OCI-LY3 (cell line): ENCODE measurements around the gene GATAD2B.

Source experiments
- H2AFZ ChIP-seq: fragments of 200-600, 300-600 bp; shearing (Covaris generic); 2 replicates; pipeline ENCODE4 v1.6.0; 2014; ENCODE audit warnings: antibody characterized with exemption, low read depth, low read length
- H3K27ac ChIP-seq: fragments of 200-600, 300-600 bp; sonication (generic); 2 replicates; pipeline ENCODE4 v1.5.1; 2014; ENCODE audit warnings: mild to moderate bottlenecking, low read length, moderate library complexity, mixed read lengths
- H3K27me3 ChIP-seq: fragments of 200-600, 300-600 bp; sonication (generic); 2 replicates; pipeline ENCODE4 v1.6.1; 2014; ENCODE audit warnings: low read depth, low read length, mixed read lengths
- H3K36me3 ChIP-seq: fragments of 200-600, 300-600 bp; sonication (generic); replicated peaks from 2 replicates; pipeline ENCODE3; 2014; ENCODE audit warnings: low read depth, low read length, mixed read lengths
- H3K4me1 ChIP-seq: fragments of 300-600, 200-600 bp; sonication (generic); 2 replicates; pipeline ENCODE4 v1.6.1; 2014; ENCODE audit warnings: low read length, mixed read lengths
- H3K4me2 ChIP-seq: fragments of 200-600, 300-600 bp; sonication (generic); 2 replicates; pipeline ENCODE4 v1.6.1; 2014; ENCODE audit warnings: low read length, mixed read lengths
- H3K4me3 ChIP-seq: fragments of 300-600, 200-600 bp; sonication (generic); 2 replicates; pipeline ENCODE4 v1.5.1; 2014; ENCODE audit warnings: antibody characterized with exemption, mild to moderate bottlenecking, low read length, moderate library complexity
- H3K79me2 ChIP-seq: fragments of 300-600, 200-600 bp; shearing (Covaris generic); 2 replicates; pipeline ENCODE4 v1.6.1; 2014; ENCODE audit warnings: mild to moderate bottlenecking, low read length, mixed read lengths
- H3K9ac ChIP-seq: fragments of 300-600, 200-600 bp; shearing (Covaris generic); 2 replicates; pipeline ENCODE4 v1.6.0; 2014; ENCODE audit warnings: mild to moderate bottlenecking, low read length, moderate library complexity
- H3K9me3 ChIP-seq: fragments of 200-600, 300-600 bp; shearing (Covaris generic); 2 replicates; pipeline ENCODE4 v1.6.1; 2014; ENCODE audit warnings: low read length, mixed read lengths; ENCODE audit not compliant: insufficient read depth
- H4K20me1 ChIP-seq: fragments of 200-600, 300-600 bp; sonication (generic); 2 replicates; pipeline ENCODE4 v1.6.1; 2016; ENCODE audit warnings: low read length, mixed read lengths; ENCODE audit not compliant: insufficient read depth
- EZH2phosphoT487 ChIP-seq: fragments of 200-600 bp; shearing (Covaris generic); IDR thresholded peaks from 2 replicates; pipeline ENCODE4 v1.6.1; 2018; ENCODE audit warnings: antibody characterized with exemption, mixed run types, low read depth
- TF ChIP-seq, protein P1 (sequence below): fragments of 200-600, 300-600 bp; sonication (generic); IDR thresholded peaks from 2 replicates; pipeline ENCODE4 v1.5.1; 2014; ENCODE audit warnings: antibody characterized with exemption, low read length, low read depth

Gene GATAD2B

DNA sequence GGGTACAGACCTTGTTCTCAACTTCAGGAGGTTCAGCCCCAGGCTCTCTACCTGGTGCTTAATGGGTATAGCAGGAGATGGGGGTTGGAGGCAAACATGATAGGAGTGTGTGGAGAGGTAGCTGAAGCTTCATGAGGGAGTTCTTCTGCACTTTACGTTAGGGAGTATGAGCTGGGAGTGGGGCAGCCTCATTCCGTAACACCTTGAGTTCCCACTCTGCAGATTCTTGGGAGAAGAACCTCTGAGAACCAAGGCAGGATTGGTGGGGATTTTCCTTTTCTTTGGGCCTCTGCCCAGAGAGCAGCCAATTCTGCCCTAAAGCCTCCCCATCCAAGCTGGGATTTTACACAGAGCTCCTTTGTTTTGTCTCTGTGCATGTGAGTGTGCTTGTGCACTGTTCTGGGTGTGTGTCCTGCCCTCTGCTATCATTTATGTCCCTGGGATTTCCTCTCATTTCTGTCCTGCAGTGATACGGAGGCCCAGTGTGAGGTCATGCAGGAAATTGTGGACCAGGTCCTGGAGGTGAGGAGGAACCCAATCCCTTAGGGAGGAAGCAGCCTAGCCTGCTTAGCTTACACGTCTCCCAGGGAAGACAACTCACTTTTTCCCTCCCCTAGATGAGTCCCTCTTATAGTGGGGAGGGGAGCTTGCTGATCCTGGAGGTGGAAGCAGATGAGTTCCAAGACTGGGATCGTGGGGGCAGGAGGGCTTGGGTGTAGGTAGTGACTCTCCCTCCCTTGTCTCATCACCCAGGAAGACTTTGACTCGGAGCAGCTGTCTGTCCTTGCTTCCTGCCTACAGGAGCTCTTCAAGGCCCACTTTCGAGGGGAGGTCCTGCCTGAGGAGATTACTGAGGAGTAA, 159.2 kb downstream of the GATAD2B start:
- Histone ChIP-seq H3K27ac (no peak overlapping the region), H3K79me2 (no peaks in the 10 kb centered on the region), H3K4me3 (no peak overlapping the region), H3K9me3 (no peaks in the 10 kb centered on the region), H3K9ac (no peak overlapping the region), H3K36me3 (peaks cover 71% of the 10 kb centered on the region), H3K4me1 (no peaks in the 10 kb centered on the region), H3K4me2 (no peak overlapping the region), H2AFZ (no peak overlapping the region), H4K20me1 (no peaks in the 10 kb centered on the region), H3K27me3 (no peaks in the 10 kb centered on the region)
- TF ChIP-seq, protein P1, sequence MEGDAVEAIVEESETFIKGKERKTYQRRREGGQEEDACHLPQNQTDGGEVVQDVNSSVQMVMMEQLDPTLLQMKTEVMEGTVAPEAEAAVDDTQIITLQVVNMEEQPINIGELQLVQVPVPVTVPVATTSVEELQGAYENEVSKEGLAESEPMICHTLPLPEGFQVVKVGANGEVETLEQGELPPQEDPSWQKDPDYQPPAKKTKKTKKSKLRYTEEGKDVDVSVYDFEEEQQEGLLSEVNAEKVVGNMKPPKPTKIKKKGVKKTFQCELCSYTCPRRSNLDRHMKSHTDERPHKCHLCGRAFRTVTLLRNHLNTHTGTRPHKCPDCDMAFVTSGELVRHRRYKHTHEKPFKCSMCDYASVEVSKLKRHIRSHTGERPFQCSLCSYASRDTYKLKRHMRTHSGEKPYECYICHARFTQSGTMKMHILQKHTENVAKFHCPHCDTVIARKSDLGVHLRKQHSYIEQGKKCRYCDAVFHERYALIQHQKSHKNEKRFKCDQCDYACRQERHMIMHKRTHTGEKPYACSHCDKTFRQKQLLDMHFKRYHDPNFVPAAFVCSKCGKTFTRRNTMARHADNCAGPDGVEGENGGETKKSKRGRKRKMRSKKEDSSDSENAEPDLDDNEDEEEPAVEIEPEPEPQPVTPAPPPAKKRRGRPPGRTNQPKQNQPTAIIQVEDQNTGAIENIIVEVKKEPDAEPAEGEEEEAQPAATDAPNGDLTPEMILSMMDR = no peak
- no peak for TF ChIP-seq EZH2phosphoT487

DNA sequence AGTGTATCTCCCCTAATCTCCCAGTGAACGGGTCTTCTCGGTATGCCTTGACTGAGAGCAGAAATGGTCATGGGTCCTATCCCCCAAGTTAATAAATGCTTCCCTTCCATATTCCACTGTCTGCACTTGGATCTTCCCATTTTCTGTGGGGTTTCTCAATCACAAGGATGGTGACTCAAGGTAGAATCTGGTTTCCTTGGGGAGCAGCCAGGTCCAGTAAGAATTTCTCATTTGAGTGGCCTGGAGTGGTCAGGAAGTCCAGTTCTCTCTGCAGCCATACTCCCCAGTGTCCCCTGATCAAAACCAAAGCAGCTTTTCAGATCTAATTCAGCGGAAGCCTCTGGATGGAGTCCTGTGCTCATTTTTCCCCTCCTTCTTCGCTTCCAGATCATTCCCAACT, 162.3 kb downstream of the GATAD2B start:
- Histone ChIP-seq H3K9me3 (no peaks in the 10 kb centered on the region), H2AFZ (no peak overlapping the region)

More for the DNA sequence above, 162.3 kb downstream of the GATAD2B start:
- Histone ChIP-seq H3K9ac (no peak overlapping the region), H3K27ac (no peak overlapping the region), H3K4me3 (no peak overlapping the region), H3K4me2 (no peak overlapping the region), H3K36me3 (peaks cover 69% of the 10 kb centered on the region), H3K79me2 (no peaks in the 10 kb centered on the region), H4K20me1 (no peaks in the 10 kb centered on the region), H3K27me3 (no peaks in the 10 kb centered on the region), H3K4me1 (no peaks in the 10 kb centered on the region)
- no peak for TF ChIP-seq EZH2phosphoT487
- TF ChIP-seq, protein P1 = no peak
